Heart right ventricle (tissue), 16 donors: ENCODE results near the gene TAGLN2. TPM values are rescaled to one million over a fixed set of nuclear protein-coding genes. Genes with fewer than 3 reads are reported as not detected.

Experiments used
- ATAC-seq, 8 donors: fragments of 200-7000 bp; cut with Tn5 transposase; one replicate each; pipeline ENCODE4 v1.9.1; 2020; ENCODE audit warnings: mild to moderate bottlenecking in 8 of 8, moderate library complexity in 8 of 8, moderate number of reproducible peaks in 1 of 8
- DNase-seq, 2 donors: peaks; one replicate each; pipeline ENCODE4 v3.0.0-alpha.2; 2020
- H3K27ac ChIP-seq, 10 donors: fragments of 200-600 bp; sonication (generic) in 2 of 10; one replicate each; pipeline versions ENCODE4 v1.5.0 to v1.8.0; 2020 to 2022; ENCODE audit warnings: mild to moderate bottlenecking in 3 of 10
- H3K27me3 ChIP-seq, 7 donors: fragments of 200-600 bp; one replicate each; pipeline ENCODE4 v1.8.0; 2021 to 2022; ENCODE audit warnings: mild to moderate bottlenecking in 2 of 7
- H3K36me3 ChIP-seq, 9 donors: fragments of 200-600 bp; sonication (generic) in 1 of 9; one replicate each; pipeline versions ENCODE4 v1.5.0 to v1.8.0; 2020 to 2022; ENCODE audit warnings: mild to moderate bottlenecking in 2 of 9
- H3K4me1 ChIP-seq, 9 donors: fragments of 200-600 bp; sonication (generic) in 1 of 9; one replicate each; pipeline versions ENCODE4 v1.5.0 to v1.8.0; 2020 to 2022; ENCODE audit warnings: mild to moderate bottlenecking in 4 of 9
- H3K4me3 ChIP-seq, 10 donors: fragments of 200-600 bp; sonication (generic) in 2 of 10; one replicate each; pipeline versions ENCODE4 v1.5.0 to v1.8.0; 2020 to 2022; ENCODE audit warnings: mild to moderate bottlenecking in 7 of 10, moderate library complexity in 2 of 10
- H3K9me3 ChIP-seq, 11 donors: fragments of 200-600 bp in 10 of 11; sonication (generic) in 2 of 11; one replicate each; pipeline versions ENCODE4 v1.5.0 to v1.8.0; 2013 to 2022; ENCODE audit warnings: mild to moderate bottlenecking in 2 of 11, control low read depth in 1 of 11, moderate library complexity in 1 of 11
- WGBS, 2 donors: extraction: QIAGEN DNeasy Blood & Tissue Kit; methylation state at CpG; one replicate each; pipeline ENCODE4 v1.1.7; 2013; ENCODE audit warnings: inconsistent platforms in 1 of 2; 5-methylcytosine and 5-hydroxymethylcytosine counted together
- intact Hi-C, 10 donors: fragments of 100-400 bp; cut with DNase I; formaldehyde crosslinking; loops; one replicate each; pipeline versions ENCODE4 v1.11.1 to v1.14.2; 2022
- polyA plus RNA-seq, 2 donors: library from polyadenylated mRNA; stranded (reverse); fragments of 200-250 nt; gene quantifications; one replicate each; pipeline ENCODE4 v1.2.3, GENCODE V29; 2013
- total RNA-seq, 10 donors: library from RNA; stranded (reverse); fragmentation: NEBNext Ultra II Directional in 3 of 10; extraction: Animal tissue kit (Norgen Biotek cat#: 25700) in 3 of 10; gene quantifications; one replicate each; pipeline versions ENCODE4 v1.2.1 to v1.2.4, GENCODE V29; 2021 to 2023
- TF ChIP-seq, protein P1 (sequence below), 9 donors: fragments of 200-600 bp; sonication (generic) in 2 of 9; IDR thresholded peaks; one replicate each; pipeline versions ENCODE4 v1.5.0 to v1.8.0; 2021 to 2022; ENCODE audit warnings: antibody characterized with exemption in 9 of 9, mild to moderate bottlenecking in 5 of 9, moderate library complexity in 1 of 9
- donor health status: Arrhythmogenic right ventricular cardiomyopathy.
- donor health status: ischemic (EF 13 %, LVEDD 7.1; RV severe dilation, severe dysfunction).
- donor health status: healthy with polysubstance abuse.
- donor health status: DM: no; HTN: yes; CAD: no.
- donor health status: DM: no; HTN: no; CAD: no.
- donor health status: ischemic (EF 25% LVEDD 6.9; RV normal size, moderate dysfunction).
- donor health status: ischemic (EF 25% LVEDD 5.7; RV mildly dilated, moderate dysfunction).
- donor health status: healthy.
- donor health status: DM: yes; HTN: yes; CAD: no.
- donor health status: Ischemic cardiomyopathy.
- donor health status: ischemic (EF 35%, LVEDD 5.7; RV mildly dilated, moderate dysfunction).
- donor health status: nonischemic (EF 11% LVEDD 7.7; RV severe dilation, severe dysfunction).
- donor health status: DM: yes; HTN: yes; CAD: no.
- donor health status: PGD.
- donor health status: ischemic (EF 29% LVEDD 5.4; RV normal size, mild dysfunction).
- donor health status: nonischemic (EF 23%, LVEDD 6.1; RV moderate dilation, normal function).

Gene TAGLN2
- total and polyA plus RNA-seq, 12 donors: 65.9 to 283 (median 103) TPM

DNA sequence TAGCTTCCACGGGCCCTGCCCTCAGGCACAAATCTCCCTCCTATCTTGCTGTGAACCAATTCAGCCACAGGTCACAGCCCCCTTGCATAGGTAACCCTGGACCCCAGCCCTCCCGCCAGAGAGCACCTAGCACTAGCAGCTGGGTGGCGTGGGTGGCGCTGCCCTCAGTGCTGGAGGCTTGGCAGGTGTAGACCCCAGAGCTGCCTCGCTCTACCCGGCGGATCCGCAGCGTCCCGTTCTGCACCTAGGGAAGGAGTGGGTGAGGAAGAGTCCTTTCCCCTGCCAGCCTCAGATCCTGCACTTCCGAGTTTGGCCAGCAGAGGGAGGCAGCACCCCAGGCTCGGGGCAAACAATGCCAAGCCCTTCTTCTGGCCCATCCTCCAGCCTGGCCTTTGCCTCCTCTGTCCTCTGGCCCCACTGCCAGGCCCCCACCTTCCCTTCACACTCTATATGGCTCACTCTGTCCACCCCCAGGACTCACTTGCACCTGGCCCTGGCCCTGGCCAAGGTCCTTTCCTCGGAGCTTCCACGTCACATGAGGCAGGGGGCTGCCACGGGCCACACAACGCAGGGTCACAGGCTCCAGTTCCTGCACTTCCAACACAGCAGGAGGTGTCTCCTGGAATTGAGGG is 11.1 kb upstream of the TAGLN2 start:
- WGBS, 2 donors: 32% methylated on average over 16 of the region's 16 CpGs
- ATAC-seq (peak; percentile 63 to 84 (median 72)), DNase-seq (peak; percentile 58 to 77)
- H3K9me3 ChIP-seq: no peaks in the 10 kb centered on the region
- H3K4me3 ChIP-seq: no peak overlapping the region
- no peaks in the 10 kb centered on the region for H3K36me3 ChIP-seq
- no peak overlapping the region for H3K27ac ChIP-seq
- TF ChIP-seq, protein P1, sequence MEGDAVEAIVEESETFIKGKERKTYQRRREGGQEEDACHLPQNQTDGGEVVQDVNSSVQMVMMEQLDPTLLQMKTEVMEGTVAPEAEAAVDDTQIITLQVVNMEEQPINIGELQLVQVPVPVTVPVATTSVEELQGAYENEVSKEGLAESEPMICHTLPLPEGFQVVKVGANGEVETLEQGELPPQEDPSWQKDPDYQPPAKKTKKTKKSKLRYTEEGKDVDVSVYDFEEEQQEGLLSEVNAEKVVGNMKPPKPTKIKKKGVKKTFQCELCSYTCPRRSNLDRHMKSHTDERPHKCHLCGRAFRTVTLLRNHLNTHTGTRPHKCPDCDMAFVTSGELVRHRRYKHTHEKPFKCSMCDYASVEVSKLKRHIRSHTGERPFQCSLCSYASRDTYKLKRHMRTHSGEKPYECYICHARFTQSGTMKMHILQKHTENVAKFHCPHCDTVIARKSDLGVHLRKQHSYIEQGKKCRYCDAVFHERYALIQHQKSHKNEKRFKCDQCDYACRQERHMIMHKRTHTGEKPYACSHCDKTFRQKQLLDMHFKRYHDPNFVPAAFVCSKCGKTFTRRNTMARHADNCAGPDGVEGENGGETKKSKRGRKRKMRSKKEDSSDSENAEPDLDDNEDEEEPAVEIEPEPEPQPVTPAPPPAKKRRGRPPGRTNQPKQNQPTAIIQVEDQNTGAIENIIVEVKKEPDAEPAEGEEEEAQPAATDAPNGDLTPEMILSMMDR (IDR thresholded peaks at IDR 0.05): peak; percentile 94 to 99 (median 97)
- peaks cover 0 to 6% (median 0%) of the 10 kb centered on the region in 7 donors for H3K27me3 ChIP-seq
- H3K4me1 ChIP-seq: peaks cover 0 to 17% (median 14%) of the 10 kb centered on the region in 9 donors
- intact Hi-C loops: loop anchor here (1.0 to 10.0 kb wide), 8 partner anchors 66 to 438 kb away; no protein-coding TSS in a partner anchor

DNA sequence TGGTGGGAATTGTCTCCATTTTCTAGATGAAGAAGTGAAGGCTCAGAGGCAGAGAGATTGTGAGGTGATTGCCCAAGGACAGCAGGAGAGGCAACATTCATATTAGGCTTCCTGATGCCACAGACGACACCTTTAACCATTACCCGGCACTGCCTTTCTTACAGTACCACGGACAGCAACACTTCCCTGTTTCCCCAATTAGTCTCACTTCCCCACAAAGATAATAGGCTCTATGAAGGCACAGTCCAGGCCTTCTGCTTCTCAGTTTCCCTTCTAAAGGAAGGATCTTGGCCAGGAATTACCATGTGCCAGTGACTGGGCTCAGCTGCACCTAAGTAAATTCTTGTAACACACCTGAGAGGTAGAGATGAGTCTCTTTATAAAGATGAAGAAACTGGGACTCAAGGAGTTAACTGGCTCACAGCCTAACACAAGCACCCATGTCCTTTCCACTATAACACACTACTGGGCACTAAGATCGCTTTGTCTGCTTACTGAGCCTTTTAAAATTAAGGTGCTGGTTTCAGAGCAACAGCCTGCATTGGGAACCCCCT is 10.5 kb upstream of the TAGLN2 start:
- 63 to 70% methylated on average over 4 of the region's 4 CpGs for WGBS, 2 donors
- intact Hi-C loops: loop anchor here (1.0 to 10.0 kb wide), 8 partner anchors 67 to 439 kb away; no protein-coding TSS in a partner anchor
- Histone ChIP-seq H3K27ac (no peak overlapping the region), H3K9me3 (no peaks in the 10 kb centered on the region), H3K27me3 (no peaks in the 10 kb centered on the region), H3K36me3 (no peaks in the 10 kb centered on the region), H3K4me3 (no peak overlapping the region), H3K4me1 (peaks cover 0 to 17% (median 14%) of the 10 kb centered on the region in 9 donors)
- DNase-seq: no peak
- peak in 2 of 8 donors; percentile 28 to 43 for ATAC-seq
- TF ChIP-seq, protein P1 (IDR thresholded peaks at IDR 0.05): no peak

DNA sequence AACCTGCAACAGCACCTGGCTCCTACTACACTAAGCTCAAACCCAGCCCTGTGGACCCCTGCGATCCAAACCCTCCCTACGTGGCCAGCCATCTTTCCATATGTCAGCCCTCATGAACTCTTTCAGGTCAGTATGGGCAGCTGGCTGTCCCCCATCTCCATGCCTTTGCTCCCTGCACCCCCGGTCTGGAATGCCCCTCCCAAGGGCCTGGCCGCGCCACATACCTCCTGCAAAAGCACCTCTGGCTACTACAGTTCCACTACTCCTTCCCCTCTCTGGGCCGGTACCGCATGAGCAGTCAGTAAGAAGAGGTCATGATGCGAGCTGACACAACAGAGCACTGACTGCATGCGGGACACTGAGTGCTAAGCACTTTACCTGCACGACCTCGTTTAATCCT is 10.0 kb upstream of the TAGLN2 start:
- DNase-seq: no peak
- H3K27ac ChIP-seq: no peak overlapping the region
- no peaks in the 10 kb centered on the region for H3K9me3 ChIP-seq
- H3K27me3 ChIP-seq: no peaks in the 10 kb centered on the region
- intact Hi-C loops: loop anchor here in 5 of 10 donors (5.0 to 10.0 kb wide), 5 partner anchors 67 to 439 kb away; no protein-coding TSS in a partner anchor
- TF ChIP-seq, protein P1 (IDR thresholded peaks at IDR 0.05): no peak
- ATAC-seq: no peak
- 88 to 90% methylated on average over 11 of the region's 11 CpGs for WGBS, 2 donors
- peaks cover 0 to 17% (median 14%) of the 10 kb centered on the region in 9 donors for H3K4me1 ChIP-seq
- no peaks in the 10 kb centered on the region for H3K36me3 ChIP-seq
- H3K4me3 ChIP-seq: no peak overlapping the region

DNA sequence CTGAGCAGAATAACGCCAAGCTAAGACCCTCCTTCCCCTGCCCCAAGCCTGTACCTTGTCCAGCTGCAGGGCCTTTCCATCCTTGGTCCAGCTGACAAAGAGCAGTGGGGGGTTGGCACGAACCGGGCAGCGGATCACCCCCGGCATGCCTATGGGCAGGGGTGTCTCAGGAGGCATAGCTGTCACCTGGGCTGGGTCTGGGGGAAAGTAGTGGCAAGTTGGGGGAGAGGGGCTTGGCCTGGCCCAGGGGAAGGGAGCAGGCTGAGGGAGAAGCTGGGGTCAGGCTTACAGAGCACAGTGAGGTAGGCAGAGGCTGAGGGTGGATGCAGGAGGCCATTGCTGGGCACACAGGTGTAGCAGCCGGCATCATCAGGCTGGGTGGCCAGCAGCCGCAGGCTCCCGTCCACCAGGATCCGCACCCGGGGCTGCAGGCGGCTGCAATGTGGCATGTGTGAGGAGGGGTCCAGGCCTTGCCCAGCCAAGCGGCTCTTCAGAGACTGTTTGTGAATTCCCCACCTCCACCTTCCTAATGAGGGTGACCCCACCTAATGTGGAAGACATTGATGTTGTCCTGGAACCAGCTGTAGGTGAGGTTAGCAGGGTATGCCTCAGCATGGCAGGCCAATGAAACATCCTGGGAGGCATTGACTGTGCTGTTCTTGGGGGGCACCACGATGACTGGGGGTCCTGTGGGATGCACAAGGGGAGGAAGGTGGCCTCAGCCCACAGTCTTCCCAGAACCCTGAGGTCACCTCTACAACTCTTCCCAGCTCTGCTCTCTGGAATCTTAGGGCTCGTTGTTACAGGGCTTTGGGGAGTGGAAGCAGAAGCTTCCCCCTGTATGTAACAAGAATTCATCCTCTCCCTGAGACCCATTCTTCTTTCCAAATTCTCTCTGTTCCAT is 9.1 kb upstream of the TAGLN2 start:
- no peak for DNase-seq
- Histone ChIP-seq H3K4me3 (no peak overlapping the region), H3K9me3 (no peaks in the 10 kb centered on the region), H3K27ac (no peak overlapping the region), H3K27me3 (no peaks in the 10 kb centered on the region), H3K36me3 (no peaks in the 10 kb centered on the region), H3K4me1 (peaks cover 0 to 17% (median 14%) of the 10 kb centered on the region in 9 donors)
- intact Hi-C loops: loop anchor here in 5 of 10 donors (5.0 to 10.0 kb wide), 5 partner anchors 68 to 440 kb away; no protein-coding TSS in a partner anchor
- ATAC-seq: no peak
- WGBS, 2 donors: 93 to 95% methylated on average over 14 of the region's 14 CpGs
- TF ChIP-seq, protein P1 (IDR thresholded peaks at IDR 0.05): no peak
